ES-I3 (cell line): Measurements from ENCODE around the gene UGCG.
"Not testable (repeated sequence)": the region's sequence is repeated elsewhere in the genome, so short reads cannot be mapped to it uniquely, and the experiment has no call there.

Source experiments
- H3K36me3 ChIP-seq: 2 replicates; pipeline ENCODE4 v1.6.1; 2013; ENCODE audit warnings: mild to moderate bottlenecking, low read length, control low read depth, moderate library complexity; ENCODE audit not compliant: insufficient read depth
- H3K4me1 ChIP-seq: 2 replicates; pipeline ENCODE4 v1.6.1; 2013; ENCODE audit warnings: mild to moderate bottlenecking, control low read depth, low read length; ENCODE audit not compliant: insufficient read depth
- H3K9ac ChIP-seq: 2 replicates; pipeline ENCODE4 v1.6.1; 2013; ENCODE audit warnings: low read depth, mild to moderate bottlenecking, low read length, moderate library complexity
- H3K9me3 ChIP-seq: 2 replicates; pipeline ENCODE4 v1.6.1; 2013; ENCODE audit warnings: mild to moderate bottlenecking, low read length, moderate library complexity; ENCODE audit not compliant: control insufficient read depth, insufficient read depth

UGCG gene

DNA sequence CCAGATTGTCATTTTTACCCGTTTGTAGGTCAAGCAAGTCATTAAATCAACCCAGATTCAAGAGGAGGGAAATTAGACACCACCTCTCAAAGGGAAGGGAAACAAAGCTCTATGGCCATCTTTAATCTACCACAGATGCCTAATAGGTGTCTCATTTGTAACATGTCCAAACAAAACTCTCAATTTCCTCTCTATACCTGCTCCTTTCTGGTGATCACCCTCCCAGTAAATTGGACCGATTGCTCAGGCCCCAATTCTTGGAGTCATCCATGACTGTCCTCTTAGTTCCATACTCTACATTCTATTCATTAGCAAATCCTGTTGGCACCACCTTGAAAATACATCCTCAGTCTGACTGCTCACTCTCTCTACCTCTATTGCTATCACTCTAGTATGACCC, 22.1 kb upstream of the UGCG start:
- no peaks in the 10 kb centered on the region for H3K36me3 ChIP-seq
- no peaks in the 10 kb centered on the region for H3K9me3 ChIP-seq
- H3K4me1 ChIP-seq, result peaks cover 18% of the 10 kb centered on the region
- H3K9ac ChIP-seq, result no peak overlapping the region

DNA sequence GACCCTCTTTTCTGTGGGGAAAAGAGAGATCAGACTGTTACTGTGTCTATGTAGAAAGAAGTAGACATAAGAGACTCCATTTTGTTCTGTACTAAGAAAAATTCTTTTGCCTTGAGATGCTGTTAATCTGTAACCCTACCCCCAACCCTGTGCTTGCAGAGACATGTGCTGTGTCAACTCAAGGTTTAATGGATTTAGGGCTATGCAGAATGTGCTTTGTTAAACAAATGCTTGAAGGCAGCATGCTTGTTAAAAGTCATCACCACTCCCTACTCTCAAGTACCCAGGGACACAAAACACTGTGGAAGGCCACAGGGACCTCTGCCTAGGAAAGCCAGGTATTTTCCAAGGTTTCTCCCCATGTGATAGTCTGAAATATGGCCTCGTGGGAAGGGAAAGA, 21.3 kb upstream of the UGCG start:
- H3K9ac ChIP-seq, H3K9me3 ChIP-seq, H3K36me3 ChIP-seq: not testable (repeated sequence)
- H3K4me1 ChIP-seq, result peaks cover 18% of the 10 kb centered on the region

DNA sequence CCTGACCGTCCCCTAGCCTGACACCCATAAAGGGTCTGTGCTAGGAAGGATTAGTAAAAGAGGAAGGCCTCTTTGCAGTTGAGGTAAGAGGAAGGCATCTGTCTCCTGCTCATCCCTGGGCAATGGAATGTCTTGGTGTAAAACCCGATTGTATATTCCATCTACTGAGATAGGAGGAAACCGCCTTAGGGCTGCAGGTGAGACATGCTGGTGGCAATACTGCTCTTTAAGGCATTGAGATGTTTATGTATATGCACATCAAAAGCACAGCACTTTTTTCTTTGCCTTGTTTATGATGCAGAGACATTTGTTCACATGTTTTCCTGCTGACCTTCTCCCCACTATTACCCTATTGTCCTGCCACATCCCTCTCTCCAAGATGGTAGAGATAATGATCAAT, 20.9 kb upstream of the UGCG start:
- H3K9ac ChIP-seq, H3K36me3 ChIP-seq, H3K9me3 ChIP-seq: not testable (repeated sequence)
- H3K4me1 ChIP-seq, result peaks cover 18% of the 10 kb centered on the region

DNA sequence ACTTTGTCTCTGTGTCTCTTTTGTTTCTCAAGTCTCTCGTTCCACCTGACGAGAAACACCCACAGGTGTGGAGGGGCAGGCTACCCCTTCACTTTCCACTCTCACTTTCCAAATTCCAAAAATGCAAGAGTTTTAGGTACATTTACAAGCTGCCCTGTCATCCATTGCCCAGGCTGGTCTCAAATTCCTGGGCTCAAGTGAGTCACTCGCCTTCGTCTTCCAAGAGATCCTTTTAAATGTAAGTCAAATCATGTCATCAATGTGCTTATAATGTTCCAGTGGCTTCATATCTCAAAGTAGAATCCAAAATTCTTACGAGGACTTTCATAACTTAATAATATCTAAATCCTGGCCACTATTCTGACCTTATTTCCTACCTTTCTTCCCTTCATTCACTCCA, 20.4 kb upstream of the UGCG start:
- Histone ChIP-seq H3K36me3 (no peaks in the 10 kb centered on the region), H3K9me3 (no peaks in the 10 kb centered on the region), H3K9ac (no peak overlapping the region), H3K4me1 (peaks cover 18% of the 10 kb centered on the region)

DNA sequence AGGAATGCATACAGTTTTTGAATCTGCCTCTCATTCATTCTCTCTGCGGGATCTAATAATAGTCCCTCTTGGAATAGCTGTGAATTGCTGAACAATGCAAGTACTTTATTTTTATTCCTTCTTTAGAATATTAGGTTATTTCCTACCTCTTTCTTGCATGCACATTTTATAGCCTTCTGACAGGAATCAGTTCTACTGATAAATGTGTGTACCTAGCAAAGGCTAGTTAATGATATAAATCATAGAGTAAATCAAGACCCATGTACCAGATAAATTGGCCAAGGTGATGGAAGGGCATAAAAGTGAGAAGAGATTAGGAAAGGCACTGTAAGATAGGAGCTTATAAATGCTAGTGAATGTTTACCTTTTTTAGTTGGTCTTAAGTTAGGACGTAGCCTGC, 19.2 kb upstream of the UGCG start:
- no peak overlapping the region for H3K9ac ChIP-seq
- H3K36me3 ChIP-seq, result no peaks in the 10 kb centered on the region
- peaks cover 18% of the 10 kb centered on the region for H3K4me1 ChIP-seq

DNA sequence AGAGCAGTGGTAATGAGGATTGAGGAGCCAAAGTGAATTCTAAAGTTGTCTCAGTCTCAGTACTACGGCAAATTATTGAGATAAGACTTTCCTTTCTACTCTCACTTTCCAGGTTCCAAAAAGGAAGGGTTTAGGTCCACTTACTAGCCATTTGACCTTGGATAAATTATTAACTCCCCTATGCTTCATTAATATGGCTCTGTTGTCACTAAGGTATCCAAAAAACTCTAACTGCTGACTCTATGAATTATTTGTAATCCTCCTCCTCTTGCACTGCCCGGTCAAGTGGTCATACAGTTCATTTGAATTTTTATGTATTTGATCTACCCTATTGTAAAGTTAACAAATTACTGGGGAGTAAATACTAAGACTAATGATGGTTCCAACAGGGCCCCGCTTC, 17.7 kb upstream of the UGCG start:
- no peak overlapping the region for H3K9ac ChIP-seq
- peaks cover 18% of the 10 kb centered on the region for H3K4me1 ChIP-seq
- H3K36me3 ChIP-seq, result no peaks in the 10 kb centered on the region
- H3K9me3 ChIP-seq, result no peaks in the 10 kb centered on the region

More for the DNA sequence above, 19.2 kb upstream of the UGCG start:
- no peaks in the 10 kb centered on the region for H3K9me3 ChIP-seq

DNA sequence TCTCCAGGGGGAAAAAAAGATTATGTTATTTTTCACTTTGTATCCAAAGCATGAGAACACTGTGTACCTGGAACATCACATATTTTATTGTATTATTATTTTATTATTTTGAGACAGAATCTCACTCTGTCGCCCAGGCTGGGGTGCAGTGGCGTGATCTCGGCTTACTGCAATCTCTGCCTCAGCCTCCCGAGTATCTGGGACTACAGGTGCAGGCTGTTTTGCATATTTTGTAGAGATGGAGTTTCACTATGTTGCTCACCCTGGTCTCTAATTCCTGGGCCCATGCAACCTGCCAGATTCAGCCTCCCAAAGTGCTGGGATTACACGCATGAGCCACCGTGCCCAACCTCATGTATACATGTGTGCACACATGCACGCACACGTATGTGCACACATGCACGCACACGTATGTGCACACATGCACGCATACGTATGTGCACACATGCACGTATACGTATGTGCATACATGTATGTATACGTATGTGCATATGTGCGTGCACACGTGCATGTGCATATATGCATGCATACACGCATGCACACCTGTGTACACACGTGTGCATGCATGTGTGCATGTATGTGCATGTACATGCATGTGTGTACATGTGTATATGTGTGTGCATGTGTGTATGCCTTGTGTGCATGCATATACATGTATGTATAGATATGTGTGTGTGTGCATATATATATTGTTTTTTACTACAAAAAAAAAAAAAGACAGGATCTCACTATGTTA, 9.5 kb upstream of the UGCG start:
- H3K9me3 ChIP-seq, result no peaks in the 10 kb centered on the region
- H3K4me1 ChIP-seq, result no peaks in the 10 kb centered on the region
- H3K36me3 ChIP-seq, result no peaks in the 10 kb centered on the region
- no peak overlapping the region for H3K9ac ChIP-seq

DNA sequence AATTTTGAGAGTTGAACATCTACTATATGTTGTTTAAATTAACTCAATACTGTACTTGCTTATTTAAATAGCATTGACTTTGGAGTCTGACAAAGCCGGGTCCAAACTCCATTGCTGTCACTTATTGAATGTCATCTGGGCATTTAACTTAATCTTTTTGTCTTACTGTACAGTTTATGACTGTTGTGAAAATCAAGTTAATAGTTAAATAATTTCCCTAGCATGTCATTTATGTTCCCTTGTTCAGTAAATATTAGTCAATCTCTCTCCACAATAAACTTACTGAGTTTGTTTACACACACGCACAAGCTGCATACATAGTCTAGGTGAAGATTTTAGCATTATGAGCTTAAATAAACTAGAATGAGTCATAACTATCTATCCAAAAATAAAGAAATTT, 6.3 kb upstream of the UGCG start:
- no peaks in the 10 kb centered on the region for H3K36me3 ChIP-seq

DNA sequence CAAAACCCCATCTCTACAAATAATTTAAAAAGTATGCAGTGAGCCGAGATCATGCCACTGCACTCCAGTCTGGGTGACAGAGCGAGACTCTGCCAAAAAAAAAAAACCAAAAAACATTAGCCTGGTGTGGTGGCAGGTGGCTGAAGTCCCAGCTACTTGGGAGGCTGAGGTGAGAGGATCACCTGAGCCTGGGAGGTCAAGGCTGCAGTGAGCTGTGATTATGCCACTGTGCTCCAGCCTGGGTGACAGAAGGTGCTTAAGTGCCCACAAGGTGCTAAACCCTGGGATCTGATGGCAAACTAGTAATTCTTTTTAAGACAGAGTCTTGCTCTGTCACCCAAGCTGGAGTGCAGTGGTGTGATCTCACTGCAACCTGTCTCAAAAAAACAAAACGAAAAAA, 5.7 kb upstream of the UGCG start:
- H3K4me1 ChIP-seq, H3K9me3 ChIP-seq, H3K36me3 ChIP-seq, H3K9ac ChIP-seq: not testable (repeated sequence)

More for the DNA sequence above, 6.3 kb upstream of the UGCG start:
- Histone ChIP-seq H3K9me3 (no peaks in the 10 kb centered on the region), H3K4me1 (no peaks in the 10 kb centered on the region), H3K9ac (no peak overlapping the region)

DNA sequence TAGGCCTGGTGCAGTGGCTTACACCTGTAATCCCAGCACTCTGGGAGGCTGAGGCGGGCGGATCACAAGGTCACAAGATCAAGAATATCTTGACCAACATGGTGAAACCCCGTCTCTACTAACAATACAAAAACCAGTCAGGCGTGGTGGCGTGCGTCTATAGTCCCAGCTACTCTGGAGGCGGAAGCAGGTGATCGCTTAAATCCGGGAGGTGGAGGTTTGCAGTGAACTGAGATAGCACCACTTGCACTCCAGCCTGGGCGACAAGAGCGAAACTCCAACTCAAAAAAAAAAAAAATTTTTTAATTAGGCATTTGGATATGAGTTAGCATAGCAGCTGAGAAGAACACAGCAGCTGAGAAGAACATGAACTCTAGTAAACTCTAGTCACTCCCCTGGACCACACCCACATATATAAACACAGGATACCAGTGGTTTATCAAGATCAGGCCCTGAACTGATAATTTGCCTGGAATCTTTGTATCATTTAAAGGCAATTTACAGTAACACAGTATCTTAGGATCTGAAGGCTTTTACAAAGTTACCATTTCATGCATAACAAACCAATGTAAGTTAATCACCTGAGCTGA, 4.6 kb upstream of the UGCG start:
- H3K9ac ChIP-seq, result no peak overlapping the region
- H3K36me3 ChIP-seq, result no peaks in the 10 kb centered on the region
- no peaks in the 10 kb centered on the region for H3K4me1 ChIP-seq
- no peaks in the 10 kb centered on the region for H3K9me3 ChIP-seq

DNA sequence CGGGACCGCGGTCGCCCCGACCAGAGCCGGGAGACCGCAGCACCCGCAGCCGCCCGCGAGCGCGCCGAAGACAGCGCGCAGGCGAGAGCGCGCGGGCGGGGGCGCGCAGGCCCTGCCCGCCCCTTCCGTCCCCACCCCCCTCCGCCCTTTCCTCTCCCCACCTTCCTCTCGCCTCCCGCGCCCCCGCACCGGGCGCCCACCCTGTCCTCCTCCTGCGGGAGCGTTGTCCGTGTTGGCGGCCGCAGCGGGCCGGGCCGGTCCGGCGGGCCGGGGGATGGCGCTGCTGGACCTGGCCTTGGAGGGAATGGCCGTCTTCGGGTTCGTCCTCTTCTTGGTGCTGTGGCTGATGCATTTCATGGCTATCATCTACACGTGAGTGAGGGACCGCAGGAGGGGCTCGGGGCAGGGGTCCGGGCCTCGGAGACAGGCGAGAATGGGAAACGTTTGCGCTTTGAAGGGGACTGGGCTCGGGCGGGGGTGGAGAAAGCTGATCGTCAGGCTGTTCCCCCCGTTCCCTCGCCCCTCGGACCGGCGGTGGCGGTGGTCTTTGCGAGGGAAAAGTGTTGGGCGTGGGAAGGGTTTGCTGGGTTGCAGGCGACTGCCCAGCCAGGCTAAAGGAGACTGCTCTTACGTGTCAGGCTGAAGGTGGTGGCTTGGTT, 457 bp downstream of the UGCG start:
- Histone ChIP-seq H3K4me1 (peaks cover 12% of the 10 kb centered on the region), H3K9ac (peak overlapping the region; percentile 90), H3K9me3 (no peaks in the 10 kb centered on the region), H3K36me3 (no peaks in the 10 kb centered on the region)

DNA sequence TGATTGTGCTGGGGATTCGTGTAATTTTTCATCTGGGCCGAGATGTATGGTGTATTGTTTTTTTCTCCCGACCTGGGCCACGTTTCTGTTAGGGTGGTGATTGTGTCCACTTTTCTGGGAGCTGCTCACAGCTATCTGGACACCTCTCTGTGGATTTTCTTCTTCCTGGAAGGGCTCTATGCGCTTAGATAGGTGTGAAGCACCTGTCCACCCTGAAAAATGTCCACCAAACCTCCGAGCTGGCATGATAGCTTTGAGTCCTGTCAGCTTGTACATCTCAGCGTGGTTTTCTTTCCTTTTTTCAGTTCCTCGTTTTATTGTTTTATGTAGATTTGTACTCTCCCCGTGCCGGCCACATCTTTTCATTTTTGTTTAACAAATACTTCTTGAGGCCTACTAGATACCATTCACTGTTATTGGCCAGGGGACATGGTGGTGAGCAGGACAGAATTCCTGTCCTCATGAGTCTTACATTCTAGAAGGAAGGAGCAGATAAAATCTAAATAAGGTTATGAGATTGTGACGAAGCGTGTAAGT, 1.1 kb downstream of the UGCG start:
- Histone ChIP-seq H3K4me1 (peaks cover 12% of the 10 kb centered on the region), H3K9me3 (no peaks in the 10 kb centered on the region)

DNA sequence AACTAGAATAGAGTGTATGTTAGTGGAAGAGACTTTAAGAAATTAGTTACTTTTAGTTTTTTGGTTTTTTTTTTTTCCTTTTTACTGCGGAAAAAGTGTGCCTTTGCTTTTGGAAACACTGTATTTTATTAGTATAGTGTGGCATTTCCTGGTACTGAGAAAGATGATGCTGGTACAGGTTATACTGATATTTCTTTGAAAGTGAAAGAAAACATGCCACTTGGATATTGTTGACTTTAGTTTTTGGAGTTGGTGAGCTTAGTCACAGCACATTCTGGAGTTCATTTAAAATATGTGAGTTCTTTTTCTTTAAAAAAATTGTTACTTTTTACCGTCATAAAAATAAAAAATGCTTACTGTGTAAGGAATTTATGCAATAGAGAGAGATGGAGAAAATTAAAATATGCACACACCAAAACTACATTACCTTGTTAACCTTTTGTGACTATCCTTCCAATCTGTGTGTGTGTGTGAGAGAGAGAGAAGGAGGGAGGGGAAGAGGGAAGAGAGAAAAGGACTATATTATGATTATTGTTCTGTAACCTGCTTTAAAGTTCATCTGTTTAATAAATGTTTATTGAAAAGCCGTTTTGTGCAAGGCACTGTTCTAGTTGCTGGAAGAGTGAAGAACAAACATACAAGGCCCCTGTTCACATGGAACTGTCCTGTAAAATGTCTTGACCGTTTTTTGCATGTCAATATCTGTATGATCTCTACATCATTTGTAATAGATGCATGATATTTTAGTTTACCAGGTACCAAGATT, 1.9 kb downstream of the UGCG start:
- Histone ChIP-seq H3K4me1 (peaks cover 12% of the 10 kb centered on the region), H3K9ac (peak overlapping the region; percentile 90; the same call in 1 of the 2 replicates), H3K9me3 (no peaks in the 10 kb centered on the region), H3K36me3 (no peaks in the 10 kb centered on the region)

More for the DNA sequence above, 1.1 kb downstream of the UGCG start:
- Histone ChIP-seq H3K36me3 (no peaks in the 10 kb centered on the region), H3K9ac (peak overlapping the region; percentile 90)

DNA sequence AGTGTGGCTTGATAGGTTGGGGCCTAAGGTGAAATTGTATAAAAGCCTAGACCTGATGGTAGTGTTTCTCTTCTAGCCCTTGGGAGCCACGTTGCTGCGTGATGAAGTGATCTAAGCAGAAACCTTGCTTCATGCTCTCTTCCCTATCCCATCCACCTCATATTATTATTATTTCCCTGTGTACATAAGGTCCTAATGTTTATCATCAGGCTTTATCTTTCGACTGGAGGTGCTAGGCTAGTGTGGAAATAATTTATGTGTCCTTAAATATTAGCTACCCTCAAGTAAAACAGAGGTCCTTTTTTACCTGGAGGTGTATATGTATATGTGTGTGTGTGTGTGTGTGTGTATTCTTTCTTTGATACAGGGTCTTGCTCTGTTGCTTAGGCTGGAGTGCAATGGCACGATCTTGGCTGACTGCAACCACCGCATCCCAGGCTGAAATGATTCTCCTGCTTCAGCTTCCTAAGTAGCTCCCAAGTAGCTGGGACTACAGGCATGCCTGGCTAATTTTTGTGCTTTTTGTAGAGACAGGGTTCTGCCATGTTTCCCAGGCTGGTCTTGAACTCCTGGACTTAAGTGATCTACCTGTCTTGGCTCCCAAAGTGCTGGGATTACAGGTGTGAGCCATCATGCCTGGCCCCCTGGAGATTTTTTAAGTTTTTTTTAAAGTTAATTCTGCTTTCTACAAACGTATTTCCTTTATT, 3.7 kb downstream of the UGCG start:
- H3K4me1 ChIP-seq, result peaks cover 15% of the 10 kb centered on the region
- no peaks in the 10 kb centered on the region for H3K36me3 ChIP-seq
- H3K9ac ChIP-seq, result no peak overlapping the region

More for the DNA sequence above, 3.7 kb downstream of the UGCG start:
- no peaks in the 10 kb centered on the region for H3K9me3 ChIP-seq
